ENCODE results near the gene CHIT1.

DNA sequence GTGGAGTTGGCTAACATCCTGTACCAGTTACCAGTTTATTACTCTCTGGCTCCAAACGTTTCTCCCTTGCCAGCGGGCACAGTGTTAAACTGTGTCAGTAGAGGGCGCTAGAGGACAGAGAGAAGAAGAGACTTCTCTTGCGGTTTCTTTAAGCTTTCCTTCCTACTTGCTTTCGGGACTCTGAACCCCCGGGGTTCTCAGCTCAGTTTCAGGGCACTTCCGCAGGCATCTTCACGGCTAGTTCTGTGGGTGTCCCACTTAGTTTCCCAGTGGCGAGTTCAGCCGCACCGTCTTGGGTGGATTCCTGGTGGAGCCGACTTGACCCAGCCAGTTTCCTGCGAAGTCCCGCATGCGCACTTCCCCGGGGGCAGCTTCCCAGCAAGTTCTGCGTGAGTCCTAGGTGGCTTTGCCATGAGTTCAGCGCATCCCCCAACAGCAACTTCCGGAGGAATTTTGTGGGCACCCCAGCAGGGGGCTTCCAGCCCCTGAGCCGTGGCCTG is 37.9 kb upstream of the CHIT1 start:
- no peak for TF ChIP-seq ZNF274 (IDR thresholded peaks at IDR 0.05; ENCODE audit: low read depth, low read length)
- TF ChIP-seq SUZ12 (IDR thresholded peaks at IDR 0.05; ENCODE audit: extremely low read depth, insufficient read depth, insufficient read length): no peak
- TF ChIP-seq YY1 (IDR thresholded peaks at IDR 0.05; ENCODE audit: insufficient read depth, insufficient read length): no peak

All from NT2/D1 (cell line).